Measurements from ENCODE around the gene SNED1. TPM values are rescaled to one million over a fixed set of nuclear protein-coding genes. Genes with fewer than 3 reads are reported as not detected.

SNED1 gene
- total RNA-seq, 2 donors from 2014 or later = 0.66 to 4.5 TPM

DNA sequence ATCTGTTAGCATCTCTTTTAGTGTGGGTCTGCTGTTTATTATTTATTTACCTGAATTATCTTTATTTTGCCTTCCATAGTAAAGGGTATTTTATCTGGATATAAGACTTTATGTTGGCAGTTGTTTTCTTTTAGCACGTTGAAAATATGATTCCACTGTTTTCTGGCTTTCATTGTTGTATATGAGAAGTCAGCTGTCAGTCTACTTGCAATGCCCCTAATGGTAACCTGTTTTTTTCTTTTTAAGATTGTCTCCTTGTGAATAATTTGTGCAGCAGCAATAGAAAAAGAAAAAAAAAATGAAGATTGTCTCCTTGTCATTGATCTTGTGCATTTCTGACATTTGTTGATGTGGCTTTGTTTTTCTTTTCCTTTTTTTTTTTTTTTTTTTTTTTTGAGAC is 27.2 kb downstream of the SNED1 start:
- peaks cover 44% of the 10 kb centered on the region for H3K9me3 Mint-ChIP-seq
- no peaks in the 10 kb centered on the region for H3K27me3 Mint-ChIP-seq (ENCODE audit: insufficient read depth)
- peaks cover 8% of the 10 kb centered on the region for H3K36me3 Mint-ChIP-seq (ENCODE audit: low read depth)
- peaks cover 20% of the 10 kb centered on the region for H3K9me3 ChIP-seq (ENCODE audit: control insufficient read depth, low read length)
- H3K4me1 Mint-ChIP-seq = no peaks in the 10 kb centered on the region
- no peaks in the 10 kb centered on the region for H3K36me3 ChIP-seq (ENCODE audit: control insufficient read depth, insufficient read depth, low read length)
- H3K4me1 ChIP-seq (ENCODE audit: control insufficient read depth, insufficient read depth, low read length) = no peaks in the 10 kb centered on the region
- H3K27me3 ChIP-seq (ENCODE audit: control insufficient read depth, insufficient read depth, low read length, poor library complexity, severe bottlenecking) = no peaks in the 10 kb centered on the region
- H3K4me3 Mint-ChIP-seq = no peak overlapping the region
- no peak for DNase-seq
- no peak overlapping the region for H3K27ac ChIP-seq (ENCODE audit: low read depth, low read length)
- no peak overlapping the region for H3K4me3 ChIP-seq (ENCODE audit: low read length)
- no peak overlapping the region for H3K9ac ChIP-seq (ENCODE audit: extremely low read depth, low read length, poor library complexity, severe bottlenecking)
- 41 to 42% methylated on average over 1 of the region's 1 CpG for WGBS, 2 experiments (ENCODE audit: insufficient coverage in 1 of 2, insufficient read length in 1 of 2)
- no peak overlapping the region for H3K27ac Mint-ChIP-seq
- TF ChIP-seq, protein P1, sequence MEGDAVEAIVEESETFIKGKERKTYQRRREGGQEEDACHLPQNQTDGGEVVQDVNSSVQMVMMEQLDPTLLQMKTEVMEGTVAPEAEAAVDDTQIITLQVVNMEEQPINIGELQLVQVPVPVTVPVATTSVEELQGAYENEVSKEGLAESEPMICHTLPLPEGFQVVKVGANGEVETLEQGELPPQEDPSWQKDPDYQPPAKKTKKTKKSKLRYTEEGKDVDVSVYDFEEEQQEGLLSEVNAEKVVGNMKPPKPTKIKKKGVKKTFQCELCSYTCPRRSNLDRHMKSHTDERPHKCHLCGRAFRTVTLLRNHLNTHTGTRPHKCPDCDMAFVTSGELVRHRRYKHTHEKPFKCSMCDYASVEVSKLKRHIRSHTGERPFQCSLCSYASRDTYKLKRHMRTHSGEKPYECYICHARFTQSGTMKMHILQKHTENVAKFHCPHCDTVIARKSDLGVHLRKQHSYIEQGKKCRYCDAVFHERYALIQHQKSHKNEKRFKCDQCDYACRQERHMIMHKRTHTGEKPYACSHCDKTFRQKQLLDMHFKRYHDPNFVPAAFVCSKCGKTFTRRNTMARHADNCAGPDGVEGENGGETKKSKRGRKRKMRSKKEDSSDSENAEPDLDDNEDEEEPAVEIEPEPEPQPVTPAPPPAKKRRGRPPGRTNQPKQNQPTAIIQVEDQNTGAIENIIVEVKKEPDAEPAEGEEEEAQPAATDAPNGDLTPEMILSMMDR (conservative IDR thresholded peaks at IDR 0.05) = no peak

DNA sequence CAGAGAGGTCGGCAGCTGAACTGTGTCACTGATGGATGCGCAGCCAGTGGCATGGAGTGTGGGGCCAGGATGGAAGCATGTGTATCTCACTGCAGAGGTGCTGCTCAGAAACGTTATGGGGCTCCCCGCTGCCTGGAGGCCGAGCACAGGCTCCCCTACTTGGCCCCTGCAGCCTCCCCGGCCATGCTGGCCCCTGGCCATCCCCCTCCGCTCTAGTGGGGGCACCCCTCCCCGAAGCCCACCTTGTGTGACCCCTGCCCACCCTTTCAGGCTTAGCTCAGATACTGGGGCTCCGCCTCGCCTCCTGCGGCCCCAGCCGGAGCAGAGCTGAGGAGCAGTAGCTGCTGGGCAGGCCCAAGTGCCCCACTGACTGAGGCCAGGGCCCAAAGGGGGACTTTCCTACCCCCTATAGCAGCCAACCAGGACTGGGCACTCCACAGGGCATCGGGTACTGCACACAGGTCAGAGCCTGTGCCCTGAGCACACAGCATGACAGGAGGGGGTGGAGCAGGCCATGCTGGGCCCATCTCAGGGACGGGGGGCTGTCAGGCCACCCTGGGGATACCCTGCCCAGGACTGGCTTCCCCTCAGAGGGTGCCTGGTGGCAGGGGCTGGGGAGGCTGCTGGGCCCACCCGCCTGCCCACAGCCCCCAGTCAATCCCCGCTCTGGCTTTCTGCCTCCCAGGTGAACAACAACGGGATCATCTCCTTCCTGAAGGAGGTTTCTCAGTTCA is 31.3 kb downstream of the SNED1 start:
- peaks cover 20% of the 10 kb centered on the region for H3K9me3 ChIP-seq (ENCODE audit: control insufficient read depth, low read length)
- no peak for DNase-seq
- peaks cover 3% of the 10 kb centered on the region for H3K27me3 ChIP-seq (ENCODE audit: control insufficient read depth, insufficient read depth, low read length, poor library complexity, severe bottlenecking)
- H3K4me1 ChIP-seq (ENCODE audit: control insufficient read depth, insufficient read depth, low read length) = no peaks in the 10 kb centered on the region
- H3K36me3 ChIP-seq (ENCODE audit: control insufficient read depth, insufficient read depth, low read length) = no peaks in the 10 kb centered on the region
- no peaks in the 10 kb centered on the region for H3K4me1 Mint-ChIP-seq
- no peak overlapping the region for H3K4me3 Mint-ChIP-seq
- H3K27ac Mint-ChIP-seq = no peak overlapping the region
- H3K27me3 Mint-ChIP-seq (ENCODE audit: insufficient read depth) = peaks cover 4% of the 10 kb centered on the region
- no peak overlapping the region for H3K27ac ChIP-seq (ENCODE audit: low read depth, low read length)
- peaks cover 32% of the 10 kb centered on the region for H3K9me3 Mint-ChIP-seq
- peaks cover 6% of the 10 kb centered on the region for H3K36me3 Mint-ChIP-seq (ENCODE audit: low read depth)
- TF ChIP-seq, protein P1 (conservative IDR thresholded peaks at IDR 0.05) = no peak
- H3K9ac ChIP-seq (ENCODE audit: extremely low read depth, low read length, poor library complexity, severe bottlenecking) = no peak overlapping the region
- 88 to 91% methylated on average over 5 to 17 of the region's 17 CpGs for WGBS, 2 experiments (ENCODE audit: insufficient coverage in 1 of 2, insufficient read length in 1 of 2)
- H3K4me3 ChIP-seq (ENCODE audit: low read length) = no peak overlapping the region

DNA sequence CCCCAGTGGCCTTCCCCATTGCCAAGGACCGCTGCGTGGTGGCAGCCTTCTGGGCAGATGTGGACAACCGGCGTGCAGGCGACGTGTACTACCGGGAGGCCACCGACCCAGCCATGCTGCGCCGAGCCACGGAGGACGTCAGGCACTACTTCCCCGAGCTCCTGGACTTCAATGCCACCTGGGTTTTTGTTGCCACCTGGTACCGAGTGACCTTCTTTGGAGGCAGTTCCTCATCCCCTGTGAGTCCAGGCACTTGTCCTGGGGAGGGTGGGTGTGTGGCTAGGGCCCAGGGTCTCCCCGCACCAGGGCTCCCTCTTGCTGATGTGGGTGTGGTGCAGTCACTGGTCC is 31.9 kb downstream of the SNED1 start:
- no peaks in the 10 kb centered on the region for H3K4me1 ChIP-seq (ENCODE audit: control insufficient read depth, insufficient read depth, low read length)
- Mint-ChIP-seq H3K4me3 (no peak overlapping the region), H3K27me3 (ENCODE audit: insufficient read depth) (peaks cover 10% of the 10 kb centered on the region), H3K4me1 (no peaks in the 10 kb centered on the region), H3K9me3 (peaks cover 27% of the 10 kb centered on the region), H3K36me3 (ENCODE audit: low read depth) (peaks cover 6% of the 10 kb centered on the region), H3K27ac (no peak overlapping the region)
- no peak overlapping the region for H3K4me3 ChIP-seq (ENCODE audit: low read length)
- peaks cover 18% of the 10 kb centered on the region for H3K9me3 ChIP-seq (ENCODE audit: control insufficient read depth, low read length)
- peaks cover 9% of the 10 kb centered on the region for H3K27me3 ChIP-seq (ENCODE audit: control insufficient read depth, insufficient read depth, low read length, poor library complexity, severe bottlenecking)
- TF ChIP-seq, protein P1 (conservative IDR thresholded peaks at IDR 0.05) = no peak
- H3K27ac ChIP-seq (ENCODE audit: low read depth, low read length) = no peak overlapping the region
- H3K36me3 ChIP-seq (ENCODE audit: control insufficient read depth, insufficient read depth, low read length) = no peaks in the 10 kb centered on the region
- WGBS, 2 experiments (ENCODE audit: insufficient coverage in 1 of 2, insufficient read length in 1 of 2) = 93 to 94% methylated on average over 15 of the region's 15 CpGs
- no peak for DNase-seq
- no peak overlapping the region for H3K9ac ChIP-seq (ENCODE audit: extremely low read depth, low read length, poor library complexity, severe bottlenecking)
